ENCODE results near the gene TOMM5. TPM values are rescaled to one million over a fixed set of nuclear protein-coding genes. Genes with fewer than 3 reads are reported as not detected.

Gene TOMM5
- total RNA-seq, 2 experiments from 2014 or later = 136 to 140 TPM

- Mint-ChIP-seq H3K4me3 (no peak overlapping the region), H3K9me3 (no peaks in the 10 kb centered on the region), H3K4me1 (ENCODE audit: low read depth) (no peaks in the 10 kb centered on the region), H3K36me3 (ENCODE audit: low read depth) (no peaks in the 10 kb centered on the region), H3K27me3 (ENCODE audit: low read depth) (no peaks in the 10 kb centered on the region), H3K27ac (no peak overlapping the region)
- no peak for DNase-seq
- intact Hi-C loops (cut with micrococcal nuclease) = no loop called here
- CTCF ChIA-PET = no interaction called here
Measured at GRCh38 chr9:37624073-37624472, 31.7 kb upstream of the TOMM5 start.

- H3K27ac Mint-ChIP-seq = no peak overlapping the region
Measured at GRCh38 chr9:37623267-37623666, 30.9 kb upstream of the TOMM5 start.

GRCh38 chr9:37622462-37622861 lies 30.1 kb upstream of the TOMM5 start:
- CTCF ChIA-PET = interaction anchor here (0.7 kb wide), 1 partner anchor 10 kb away, joined by 3 read pairs; no protein-coding TSS in a partner anchor
- Mint-ChIP-seq H3K4me1 (ENCODE audit: low read depth) (no peaks in the 10 kb centered on the region), H3K4me3 (no peak overlapping the region), H3K27me3 (ENCODE audit: low read depth) (no peaks in the 10 kb centered on the region), H3K27ac (no peak overlapping the region), H3K9me3 (no peaks in the 10 kb centered on the region), H3K36me3 (ENCODE audit: low read depth) (no peaks in the 10 kb centered on the region)
- DNase-seq = no peak
- intact Hi-C loops (cut with micrococcal nuclease) = no loop called here

More at GRCh38 chr9:37623267-37623666, 30.9 kb upstream of the TOMM5 start:
- CTCF ChIA-PET = no interaction called here
- Mint-ChIP-seq H3K4me1 (ENCODE audit: low read depth) (no peaks in the 10 kb centered on the region), H3K4me3 (no peak overlapping the region), H3K9me3 (no peaks in the 10 kb centered on the region), H3K36me3 (ENCODE audit: low read depth) (no peaks in the 10 kb centered on the region), H3K27me3 (ENCODE audit: low read depth) (no peaks in the 10 kb centered on the region)
- DNase-seq = no peak
- intact Hi-C loops (cut with micrococcal nuclease) = no loop called here

GRCh38 chr9:37621273-37622121 lies 29.1 kb upstream of the TOMM5 start:
- CTCF ChIA-PET = no interaction called here
- H3K4me1 Mint-ChIP-seq (ENCODE audit: low read depth) = no peaks in the 10 kb centered on the region
- DNase-seq = no peak
- intact Hi-C loops (cut with micrococcal nuclease) = no loop called here
- no peak overlapping the region for H3K27ac Mint-ChIP-seq
- H3K4me3 Mint-ChIP-seq = no peak overlapping the region
- no peaks in the 10 kb centered on the region for H3K9me3 Mint-ChIP-seq
- no peaks in the 10 kb centered on the region for H3K36me3 Mint-ChIP-seq (ENCODE audit: low read depth)
- no peaks in the 10 kb centered on the region for H3K27me3 Mint-ChIP-seq (ENCODE audit: low read depth)

GRCh38 chr9:37620396-37620795 lies 28.0 kb upstream of the TOMM5 start:
- Mint-ChIP-seq H3K4me3 (no peak overlapping the region), H3K27me3 (ENCODE audit: low read depth) (no peaks in the 10 kb centered on the region), H3K9me3 (no peaks in the 10 kb centered on the region), H3K36me3 (ENCODE audit: low read depth) (no peaks in the 10 kb centered on the region), H3K27ac (no peak overlapping the region), H3K4me1 (ENCODE audit: low read depth) (no peaks in the 10 kb centered on the region)
- no peak for DNase-seq
- CTCF ChIA-PET = no interaction called here
- intact Hi-C loops (cut with micrococcal nuclease) = no loop called here

GRCh38 chr9:37619806-37620205 lies 27.4 kb upstream of the TOMM5 start:
- DNase-seq = no peak
- intact Hi-C loops (cut with micrococcal nuclease) = no loop called here
- H3K4me3 Mint-ChIP-seq = no peak overlapping the region
- no peaks in the 10 kb centered on the region for H3K27me3 Mint-ChIP-seq (ENCODE audit: low read depth)
- no peaks in the 10 kb centered on the region for H3K9me3 Mint-ChIP-seq
- CTCF ChIA-PET = interaction anchor here (0.7 kb wide), 1 partner anchor 8 kb away, joined by 3 read pairs; no protein-coding TSS in a partner anchor
- no peaks in the 10 kb centered on the region for H3K36me3 Mint-ChIP-seq (ENCODE audit: low read depth)
- no peak overlapping the region for H3K27ac Mint-ChIP-seq
- H3K4me1 Mint-ChIP-seq (ENCODE audit: low read depth) = no peaks in the 10 kb centered on the region

GRCh38 chr9:37618817-37619216 lies 26.4 kb upstream of the TOMM5 start:
- CTCF ChIA-PET = no interaction called here

GRCh38 chr9:37617832-37618231 lies 25.4 kb upstream of the TOMM5 start:
- no peaks in the 10 kb centered on the region for H3K9me3 Mint-ChIP-seq
- CTCF ChIA-PET = no interaction called here
- intact Hi-C loops (cut with micrococcal nuclease) = no loop called here
- no peak for DNase-seq
- no peaks in the 10 kb centered on the region for H3K36me3 Mint-ChIP-seq (ENCODE audit: low read depth)
- H3K4me1 Mint-ChIP-seq (ENCODE audit: low read depth) = no peaks in the 10 kb centered on the region
- H3K4me3 Mint-ChIP-seq = no peak overlapping the region
- H3K27ac Mint-ChIP-seq = no peak overlapping the region
- H3K27me3 Mint-ChIP-seq (ENCODE audit: low read depth) = no peaks in the 10 kb centered on the region

More at GRCh38 chr9:37618817-37619216, 26.4 kb upstream of the TOMM5 start:
- no peak overlapping the region for H3K27ac Mint-ChIP-seq
- no peaks in the 10 kb centered on the region for H3K9me3 Mint-ChIP-seq
- H3K4me1 Mint-ChIP-seq (ENCODE audit: low read depth) = no peaks in the 10 kb centered on the region
- intact Hi-C loops (cut with micrococcal nuclease) = no loop called here
- H3K36me3 Mint-ChIP-seq (ENCODE audit: low read depth) = no peaks in the 10 kb centered on the region
- no peak overlapping the region for H3K4me3 Mint-ChIP-seq
- no peaks in the 10 kb centered on the region for H3K27me3 Mint-ChIP-seq (ENCODE audit: low read depth)
- no peak for DNase-seq

- no peak overlapping the region for H3K27ac Mint-ChIP-seq
- CTCF ChIA-PET = no interaction called here
- no peaks in the 10 kb centered on the region for H3K36me3 Mint-ChIP-seq (ENCODE audit: low read depth)
- H3K27me3 Mint-ChIP-seq (ENCODE audit: low read depth) = no peaks in the 10 kb centered on the region
- no peaks in the 10 kb centered on the region for H3K4me1 Mint-ChIP-seq (ENCODE audit: low read depth)
- no peak for DNase-seq
- H3K9me3 Mint-ChIP-seq = no peaks in the 10 kb centered on the region
- intact Hi-C loops (cut with micrococcal nuclease) = no loop called here
- no peak overlapping the region for H3K4me3 Mint-ChIP-seq
Measured at GRCh38 chr9:37617161-37617560, 24.8 kb upstream of the TOMM5 start.

GRCh38 chr9:37611961-37612360 lies 19.6 kb upstream of the TOMM5 start:
- no peaks in the 10 kb centered on the region for H3K4me1 Mint-ChIP-seq (ENCODE audit: low read depth)
- H3K4me3 Mint-ChIP-seq = no peak overlapping the region
- DNase-seq = no peak
- H3K36me3 Mint-ChIP-seq (ENCODE audit: low read depth) = no peaks in the 10 kb centered on the region
- no peak overlapping the region for H3K27ac Mint-ChIP-seq
- peaks cover 3% of the 10 kb centered on the region for H3K27me3 Mint-ChIP-seq (ENCODE audit: low read depth)
- H3K9me3 Mint-ChIP-seq = no peaks in the 10 kb centered on the region
- CTCF ChIA-PET = interaction anchor here (0.8 kb wide), 1 partner anchor 20 kb away, joined by 3 read pairs; the partner anchor contains the start of gene TOMM5
- intact Hi-C loops (cut with micrococcal nuclease) = no loop called here

- CTCF ChIA-PET = interaction anchor here (0.8 kb wide), 1 partner anchor 19 kb away, joined by 3 read pairs; the partner anchor contains the start of gene TOMM5
- DNase-seq = no peak
- H3K36me3 Mint-ChIP-seq (ENCODE audit: low read depth) = no peaks in the 10 kb centered on the region
- H3K4me1 Mint-ChIP-seq (ENCODE audit: low read depth) = no peaks in the 10 kb centered on the region
- H3K27ac Mint-ChIP-seq = no peak overlapping the region
- H3K4me3 Mint-ChIP-seq = no peak overlapping the region
- H3K27me3 Mint-ChIP-seq (ENCODE audit: low read depth) = peaks cover 3% of the 10 kb centered on the region
- no peaks in the 10 kb centered on the region for H3K9me3 Mint-ChIP-seq
- intact Hi-C loops (cut with micrococcal nuclease) = no loop called here
Measured at GRCh38 chr9:37611014-37611413, 18.6 kb upstream of the TOMM5 start.

- H3K4me3 Mint-ChIP-seq = no peak overlapping the region
- H3K27ac Mint-ChIP-seq = no peak overlapping the region
- no peaks in the 10 kb centered on the region for H3K36me3 Mint-ChIP-seq (ENCODE audit: low read depth)
- peaks cover 3% of the 10 kb centered on the region for H3K27me3 Mint-ChIP-seq (ENCODE audit: low read depth)
- no peaks in the 10 kb centered on the region for H3K4me1 Mint-ChIP-seq (ENCODE audit: low read depth)
- no peak for DNase-seq
- CTCF ChIA-PET = interaction anchor here (1.3 kb wide), 1 partner anchor 18 kb away, joined by 3 read pairs; the partner anchor contains the start of gene TOMM5
- intact Hi-C loops (cut with micrococcal nuclease) = no loop called here
- no peaks in the 10 kb centered on the region for H3K9me3 Mint-ChIP-seq
Measured at GRCh38 chr9:37609735-37610397, 17.5 kb upstream of the TOMM5 start.

GRCh38 chr9:37608250-37608649 lies 15.9 kb upstream of the TOMM5 start:
- Mint-ChIP-seq H3K9me3 (no peaks in the 10 kb centered on the region), H3K27ac (no peak overlapping the region), H3K27me3 (ENCODE audit: low read depth) (peaks cover 4% of the 10 kb centered on the region), H3K4me3 (no peak overlapping the region), H3K4me1 (ENCODE audit: low read depth) (no peaks in the 10 kb centered on the region), H3K36me3 (ENCODE audit: low read depth) (no peaks in the 10 kb centered on the region)
- intact Hi-C loops (cut with micrococcal nuclease) = no loop called here
- DNase-seq = no peak
- CTCF ChIA-PET = no interaction called here
